HTERT RPE-1 (cell line): ENCODE results near the gene RRBP1.

ENCODE experiments used
- in situ Hi-C: fragments of 300-500 bp; cut with MboI; formaldehyde crosslinking; loops from 4 replicates; pipeline ENCODE4 v1.14.3; 2020; ENCODE audit warnings: low sequenced_read_pairs

The RRBP1 gene

DNA sequence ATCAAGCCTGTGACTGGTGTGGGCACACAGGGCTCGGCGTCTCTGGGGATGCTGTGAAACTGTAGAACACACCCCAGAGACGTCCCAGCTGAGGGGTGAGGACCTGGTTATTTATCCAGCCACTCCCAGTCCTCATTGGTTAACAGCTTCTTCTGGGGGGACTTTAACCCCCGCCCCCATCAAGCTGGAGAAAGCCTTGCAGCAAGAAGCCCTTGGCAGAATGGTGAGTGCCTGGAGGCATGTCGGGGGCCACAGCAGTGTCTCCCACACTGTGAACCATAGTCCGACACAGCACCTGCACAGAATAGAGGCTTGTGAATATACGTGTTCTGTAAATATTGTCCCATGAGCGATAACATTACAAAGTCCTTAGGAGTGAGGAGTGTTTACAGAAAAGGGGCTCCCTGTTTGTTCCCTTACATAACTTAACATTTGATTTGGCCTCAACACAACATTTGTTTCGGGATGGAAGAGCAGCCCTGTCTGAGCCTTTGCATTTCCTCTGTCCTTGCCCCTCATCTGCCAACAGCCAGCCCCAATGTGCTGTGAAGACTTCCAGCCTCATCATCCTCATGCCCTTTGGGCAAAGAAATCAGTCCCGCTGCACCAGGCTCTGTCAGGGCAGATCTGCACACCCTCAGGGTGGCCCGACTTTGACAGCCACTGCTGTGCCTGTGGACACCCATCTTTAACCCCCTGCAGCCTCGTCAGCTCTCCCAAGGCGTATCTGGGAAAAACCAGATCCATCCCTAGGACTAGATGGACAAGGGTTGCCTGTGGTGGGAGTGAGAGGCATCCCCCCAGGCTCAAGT is 2.2 kb upstream of the RRBP1 start:
- in situ Hi-C loops, result no loop called here

DNA sequence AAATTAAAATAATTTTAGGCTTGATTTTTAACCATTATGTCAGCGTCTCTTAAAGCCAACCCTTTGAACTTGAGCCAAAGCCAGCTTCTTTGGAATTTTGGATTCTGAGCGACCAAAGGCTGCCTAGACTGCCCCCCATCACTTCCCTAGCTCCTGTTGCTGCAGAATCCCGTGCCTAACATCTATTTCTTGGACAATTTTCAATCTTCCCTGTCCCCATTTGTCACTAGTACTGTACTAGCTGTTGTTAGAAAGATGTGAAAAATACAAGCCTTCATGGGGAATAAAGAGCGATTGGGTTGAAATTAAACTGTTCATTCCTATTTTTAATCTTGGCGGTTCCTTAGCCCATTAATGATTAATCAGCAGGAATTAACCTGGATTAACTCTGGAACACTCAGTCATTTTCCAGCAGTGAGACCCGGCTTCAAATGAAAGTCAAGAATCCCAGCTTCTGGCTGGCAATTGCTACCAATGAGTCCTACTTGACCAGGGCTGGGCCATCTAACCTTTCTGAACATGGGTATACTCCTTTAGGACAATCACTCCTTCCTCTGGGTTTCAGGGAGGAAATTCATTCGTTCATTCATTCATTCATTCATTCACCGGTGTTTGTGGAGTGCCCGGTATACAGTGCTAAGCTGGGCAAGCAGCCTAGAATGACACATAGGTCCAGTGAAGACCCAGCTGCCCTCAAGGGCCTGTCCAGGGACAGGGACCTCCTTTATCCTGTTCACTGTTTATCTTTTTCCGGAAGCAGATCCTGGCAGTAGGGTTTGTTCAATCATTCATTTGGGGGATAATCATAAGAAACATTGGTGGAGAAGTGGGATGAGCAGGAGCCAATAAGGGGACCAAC is 1.4 kb upstream of the RRBP1 start:
- in situ Hi-C loops, result no loop called here

DNA sequence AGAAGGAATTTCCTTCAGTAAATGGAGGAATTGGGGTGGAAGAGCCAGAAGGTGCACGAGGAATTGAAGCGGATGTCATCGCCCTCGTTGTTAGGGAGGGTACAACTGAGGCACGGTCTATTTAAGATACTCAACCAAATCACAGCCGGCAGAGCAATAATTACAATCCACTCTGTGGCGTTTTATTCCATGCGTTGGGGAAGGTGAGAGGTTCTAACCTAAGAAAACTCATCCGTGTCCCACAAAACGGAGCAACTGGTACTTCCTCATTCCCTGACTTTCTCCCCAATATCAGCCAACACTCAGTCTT is 802 bp upstream of the RRBP1 start:
- in situ Hi-C loops, result no loop called here

DNA sequence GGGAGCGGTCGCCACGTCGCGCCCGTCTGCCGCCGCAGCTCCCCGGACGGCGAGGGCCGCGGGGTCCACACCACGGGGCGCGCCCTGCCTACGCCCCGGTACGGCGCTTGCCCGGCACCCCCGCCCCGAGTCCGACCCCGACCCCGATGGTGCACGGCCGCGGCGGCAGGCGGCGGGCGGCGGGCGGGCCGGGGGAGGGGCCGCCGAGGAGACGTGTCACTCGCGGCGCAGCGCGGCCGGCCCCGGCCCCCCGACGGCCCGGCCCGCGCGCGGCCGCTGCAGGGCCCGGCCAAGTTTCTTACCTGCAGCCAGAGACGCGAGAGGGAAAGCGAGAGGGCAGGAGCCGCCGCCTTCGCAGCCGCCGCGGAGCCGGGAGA is 328 bp downstream of the RRBP1 start:
- in situ Hi-C loops, result no loop called here

DNA sequence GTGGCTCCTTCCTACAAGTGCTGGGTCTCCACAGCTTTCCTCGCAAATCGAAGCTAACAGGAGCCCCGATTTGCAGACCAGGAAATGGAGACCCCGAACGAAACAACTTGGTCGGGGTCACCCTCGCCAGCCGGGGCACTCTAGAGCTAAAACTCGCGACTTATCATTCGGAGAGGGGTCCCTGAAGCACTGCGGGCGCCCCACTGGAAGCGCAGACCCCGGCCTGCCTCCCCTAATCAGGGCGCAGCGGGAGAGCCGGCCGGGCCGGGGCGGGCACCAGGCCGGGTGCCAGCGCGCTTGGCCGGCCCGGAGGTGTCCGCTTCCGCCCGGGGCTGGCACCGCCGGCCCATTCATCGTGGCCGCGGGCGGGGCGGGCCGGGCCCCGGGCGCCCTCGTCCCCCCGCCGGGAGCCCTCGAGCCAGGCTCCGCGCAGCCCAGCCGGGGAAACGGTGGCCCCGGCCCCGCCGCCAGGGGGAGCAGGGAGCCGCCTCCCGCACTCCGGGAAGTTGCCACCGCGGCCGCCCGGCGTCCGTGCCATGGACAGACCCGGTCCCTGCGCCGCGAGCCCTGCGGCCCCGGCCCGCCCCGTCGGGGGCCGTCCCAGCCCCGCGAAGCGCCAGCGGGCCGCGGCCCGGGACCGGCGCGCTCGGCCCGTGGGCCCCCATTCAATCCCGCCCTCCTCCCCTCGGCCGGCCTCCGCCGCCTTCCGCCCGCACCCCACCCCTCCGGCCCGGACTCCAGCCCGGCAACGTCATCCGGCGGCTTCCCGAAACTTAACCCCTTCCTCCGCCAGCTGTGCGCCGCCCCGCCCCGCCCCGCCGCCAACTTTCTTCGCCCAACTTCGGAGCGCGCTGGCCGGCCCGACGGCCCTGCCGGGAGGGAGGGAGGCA is 961 bp downstream of the RRBP1 start:
- in situ Hi-C loops, result no loop called here

DNA sequence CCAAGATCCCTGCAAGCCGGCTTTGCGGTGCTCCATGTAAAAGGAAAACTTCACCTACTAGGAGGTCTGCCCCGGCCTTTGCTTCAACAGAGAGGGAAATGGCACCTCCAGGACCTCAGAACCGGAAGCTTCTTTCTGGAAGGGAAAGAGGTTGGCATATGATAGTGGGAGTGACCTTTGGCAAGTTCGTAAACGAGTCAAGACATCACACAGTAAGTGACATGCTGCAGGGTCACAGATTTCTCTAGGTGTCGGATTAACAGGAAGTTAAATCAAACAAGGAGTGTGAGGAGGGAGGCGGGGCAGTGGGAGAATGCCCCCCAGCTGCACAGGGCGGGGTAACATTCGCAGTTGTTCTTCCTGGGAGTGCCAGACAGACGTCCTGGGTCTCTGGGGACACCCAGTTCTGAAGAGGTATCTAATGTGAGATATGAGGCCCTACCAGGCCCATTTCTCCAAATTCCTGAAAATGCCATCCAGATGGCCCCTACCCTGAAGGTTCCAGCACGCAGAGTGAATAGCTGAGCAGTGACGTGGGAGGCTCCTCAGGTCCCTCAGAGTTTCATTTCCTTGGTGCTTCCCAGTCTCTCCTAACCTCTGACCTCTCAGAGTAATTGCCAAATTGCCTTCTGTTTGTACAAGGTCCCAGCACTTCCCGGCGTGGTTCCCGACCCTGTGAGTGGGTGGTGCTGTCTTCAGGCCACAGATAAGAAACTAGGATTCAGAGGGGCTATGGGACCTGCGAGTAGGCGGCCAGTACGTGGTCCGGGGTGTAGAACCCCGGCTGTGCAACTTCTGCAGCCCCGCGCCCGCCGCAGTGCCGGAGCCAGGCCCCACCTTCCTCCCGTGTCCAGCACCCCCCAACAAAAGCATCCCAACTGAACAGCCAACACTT is 1.9 kb downstream of the RRBP1 start:
- in situ Hi-C loops, result no loop called here

DNA sequence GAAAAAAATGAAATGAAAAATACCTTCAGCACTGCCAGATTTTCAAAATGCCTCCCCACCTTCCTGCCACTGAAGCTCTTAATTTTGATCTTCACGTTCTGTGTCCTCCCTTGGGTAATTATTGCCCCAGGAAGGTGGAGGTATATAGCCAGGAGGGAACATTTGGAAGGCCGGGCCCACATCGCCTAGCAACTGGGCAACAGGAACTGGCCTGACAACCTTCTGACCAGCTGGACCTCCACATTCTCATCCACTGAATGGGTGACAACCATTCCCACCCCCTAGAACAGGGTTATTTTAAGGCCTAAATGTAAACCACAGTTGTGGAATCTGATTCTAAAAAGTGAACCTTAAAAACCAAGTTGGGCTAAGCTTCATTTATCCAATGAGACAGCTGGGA is 3.2 kb downstream of the RRBP1 start:
- in situ Hi-C loops, result no loop called here

DNA sequence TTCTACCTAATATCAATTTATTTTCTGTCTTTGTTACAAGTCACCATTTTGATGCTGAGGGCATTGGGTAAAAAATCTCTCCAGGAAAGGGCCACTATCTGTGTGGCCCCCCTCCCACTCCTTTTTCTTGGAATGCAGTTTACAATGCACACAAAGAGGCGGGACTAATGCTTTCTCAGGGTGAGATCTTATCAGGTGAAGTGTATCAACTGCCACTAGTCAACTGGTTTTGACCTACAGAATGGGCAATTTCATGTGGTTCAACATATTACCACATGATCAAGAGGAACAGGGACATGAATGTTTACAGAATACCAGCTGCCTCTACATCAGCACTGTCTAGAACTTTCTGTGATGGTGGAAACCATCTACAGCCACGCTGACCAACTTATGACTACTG is 3.7 kb downstream of the RRBP1 start:
- in situ Hi-C loops, result no loop called here

DNA sequence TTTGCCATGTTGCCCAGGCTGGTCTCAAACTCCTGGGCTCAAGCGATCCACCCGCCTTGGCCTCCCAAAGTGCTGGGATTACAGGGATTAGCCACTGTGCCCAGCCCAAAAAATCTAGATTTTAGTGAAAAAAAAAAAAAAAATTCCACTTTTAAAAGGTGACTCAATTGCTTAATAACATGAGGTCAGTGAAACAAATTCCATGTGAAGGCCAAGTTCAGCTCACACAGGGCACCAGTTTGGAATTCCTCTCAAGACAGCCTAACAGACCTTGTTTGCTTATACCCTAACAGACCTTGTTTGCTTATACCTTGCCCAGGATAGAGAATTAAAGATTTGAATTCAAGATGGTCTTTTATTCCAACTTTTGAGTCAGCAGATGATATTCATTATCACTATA is 5.1 kb downstream of the RRBP1 start:
- in situ Hi-C loops, result no loop called here

DNA sequence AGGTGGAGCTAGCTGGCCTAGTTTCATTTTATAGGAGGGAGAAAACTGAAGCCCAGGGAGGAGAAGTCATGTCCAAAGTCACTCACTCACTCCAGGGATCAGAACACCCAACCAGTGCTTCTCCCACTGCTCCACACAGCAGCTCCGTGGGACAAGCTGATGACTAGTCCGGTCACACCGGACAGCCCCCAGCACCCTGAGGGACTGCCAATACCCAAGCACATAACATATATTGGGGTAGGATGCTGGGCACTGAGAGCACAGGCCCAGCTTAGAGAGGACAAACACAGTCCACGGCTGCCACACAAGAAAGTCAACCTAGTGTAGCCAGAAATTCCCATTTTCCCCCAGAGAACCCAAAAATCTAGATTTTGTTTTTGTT is 5.7 kb downstream of the RRBP1 start:
- in situ Hi-C loops, result no loop called here

DNA sequence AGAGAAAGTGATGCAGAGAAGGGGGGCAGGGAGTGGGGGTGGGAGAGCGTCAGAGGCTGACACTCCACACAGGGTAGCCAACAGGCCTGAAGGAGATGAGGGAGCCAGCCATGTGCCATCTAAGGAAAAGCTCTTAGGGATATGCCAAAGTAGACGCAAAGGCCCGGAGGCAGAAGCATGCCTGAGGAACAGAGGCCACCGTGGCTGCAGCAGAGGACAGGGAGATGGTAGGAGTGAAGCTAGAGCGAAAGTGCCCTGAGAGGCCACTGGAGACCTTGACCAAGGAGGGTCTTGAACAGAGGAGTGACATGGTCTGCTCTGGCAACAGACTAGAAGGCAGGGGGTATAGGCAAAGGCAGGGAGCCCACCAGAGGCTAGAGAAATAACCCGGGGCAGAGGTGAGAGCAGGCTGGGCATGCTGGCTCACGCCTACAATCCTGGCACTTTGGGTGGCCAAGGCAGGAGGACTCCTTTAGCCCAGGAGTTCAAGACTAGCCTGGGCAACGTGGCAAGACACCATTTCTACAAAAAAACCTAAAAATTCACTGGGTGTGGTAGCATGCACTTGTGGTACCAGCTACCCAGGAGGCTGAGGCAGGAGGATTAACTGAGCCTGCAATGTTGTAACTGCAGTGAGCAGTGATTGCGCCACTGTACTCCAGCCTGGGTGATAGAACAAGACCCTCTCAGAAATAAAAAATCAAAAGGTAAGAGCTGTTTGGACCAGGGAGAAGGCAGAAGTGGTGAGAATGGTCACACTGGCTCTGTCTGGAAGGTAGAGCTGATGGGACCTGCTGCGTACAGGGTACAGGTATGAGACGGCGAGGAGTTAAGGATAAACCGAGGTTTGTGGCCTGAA is 6.3 kb downstream of the RRBP1 start:
- in situ Hi-C loops, result no loop called here

DNA sequence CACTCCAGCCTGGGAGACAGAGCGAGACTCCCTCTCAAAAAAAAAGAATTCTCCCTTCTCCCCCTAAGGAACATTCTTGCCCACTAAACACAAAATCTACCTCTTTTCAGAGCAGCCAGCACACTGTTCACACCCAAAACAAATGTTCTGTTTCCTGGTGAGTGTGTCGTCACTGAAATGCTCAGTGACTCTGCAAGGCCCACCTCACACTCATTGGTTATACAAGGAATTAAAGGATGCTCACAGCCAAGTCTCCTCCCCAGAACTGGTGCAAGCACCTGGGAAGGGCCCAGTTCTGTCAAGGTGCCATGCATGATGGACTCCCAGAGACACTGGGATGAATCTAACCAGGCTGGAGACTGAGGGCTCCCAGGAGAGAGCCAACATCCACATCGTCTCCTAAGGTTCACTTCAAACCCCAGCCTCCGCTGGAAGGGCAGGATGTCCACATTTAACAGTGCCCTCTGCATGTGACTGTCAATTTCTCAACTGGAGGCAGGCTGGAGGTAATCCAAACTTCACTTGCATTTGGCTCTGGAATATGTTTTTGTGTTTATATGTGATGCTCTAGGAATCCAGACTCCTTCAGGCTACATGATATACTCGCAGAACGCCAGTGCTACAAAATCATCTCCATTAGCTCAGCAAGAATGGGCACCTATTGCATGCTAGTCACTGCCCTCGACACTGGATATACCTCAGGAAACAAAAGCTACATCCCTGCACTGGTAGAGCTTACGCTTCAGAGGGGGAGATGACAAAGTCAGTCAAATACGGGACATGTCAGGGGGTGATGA is 7.1 kb downstream of the RRBP1 start:
- in situ Hi-C loops, result no loop called here

DNA sequence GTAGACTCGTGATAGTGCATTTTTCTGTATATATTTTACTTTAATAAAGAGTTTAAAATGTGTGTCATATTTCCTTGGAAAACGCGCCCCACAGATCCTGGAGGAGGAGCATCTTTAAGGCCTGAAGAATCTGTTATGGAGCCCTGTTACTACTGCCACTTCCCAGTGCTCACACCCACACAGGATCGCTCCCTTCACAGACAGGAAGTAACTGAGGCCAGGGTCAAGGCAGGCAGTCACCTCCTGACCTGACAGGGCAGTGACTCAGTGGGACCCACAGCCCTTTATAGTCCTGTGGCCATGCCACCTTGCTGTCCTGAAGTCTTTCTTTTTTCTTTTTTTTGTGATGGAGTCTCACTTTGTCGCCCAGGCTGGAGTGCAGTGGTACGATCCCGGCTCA is 9.0 kb downstream of the RRBP1 start:
- in situ Hi-C loops, result no loop called here

DNA sequence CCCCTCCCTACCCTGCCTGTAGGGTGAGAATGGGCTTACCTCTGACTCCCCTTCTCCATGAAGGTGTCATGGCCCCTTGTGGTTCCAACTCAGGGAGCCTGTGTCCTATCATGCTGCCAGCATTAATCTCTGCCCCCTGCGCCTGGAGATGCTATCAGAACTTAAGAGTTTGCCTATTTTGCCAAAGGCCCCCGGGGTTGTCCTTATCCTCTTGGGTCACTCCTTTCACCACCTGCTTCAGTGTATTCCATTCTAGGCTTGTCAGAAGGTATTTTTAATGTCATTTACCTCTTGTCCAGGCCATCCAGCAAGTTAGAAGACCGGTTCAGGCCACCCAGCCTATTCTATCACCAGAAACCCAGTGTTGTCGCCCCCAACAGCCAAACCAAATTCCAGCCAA is 10.5 kb downstream of the RRBP1 start:
- in situ Hi-C loops, result no loop called here

DNA sequence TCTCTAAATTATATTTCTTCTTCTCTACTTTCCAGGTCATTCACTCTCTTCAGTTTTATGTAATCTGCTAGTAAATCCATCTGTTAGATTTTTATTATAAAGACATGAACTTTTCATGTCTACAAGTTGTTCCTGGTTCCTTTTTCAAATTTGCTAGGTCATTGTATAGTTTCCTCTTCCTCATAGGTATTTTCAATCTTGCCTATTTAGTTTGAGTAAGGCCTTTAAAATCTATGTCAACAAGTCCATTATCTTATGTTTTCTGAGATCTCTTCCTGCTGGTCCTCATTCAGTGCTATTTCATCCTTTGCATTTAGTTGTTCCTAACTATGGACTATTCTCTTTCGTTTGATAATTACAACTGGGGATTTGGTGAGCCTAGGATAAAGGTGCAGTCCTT is 11.0 kb downstream of the RRBP1 start:
- in situ Hi-C loops, result no loop called here

DNA sequence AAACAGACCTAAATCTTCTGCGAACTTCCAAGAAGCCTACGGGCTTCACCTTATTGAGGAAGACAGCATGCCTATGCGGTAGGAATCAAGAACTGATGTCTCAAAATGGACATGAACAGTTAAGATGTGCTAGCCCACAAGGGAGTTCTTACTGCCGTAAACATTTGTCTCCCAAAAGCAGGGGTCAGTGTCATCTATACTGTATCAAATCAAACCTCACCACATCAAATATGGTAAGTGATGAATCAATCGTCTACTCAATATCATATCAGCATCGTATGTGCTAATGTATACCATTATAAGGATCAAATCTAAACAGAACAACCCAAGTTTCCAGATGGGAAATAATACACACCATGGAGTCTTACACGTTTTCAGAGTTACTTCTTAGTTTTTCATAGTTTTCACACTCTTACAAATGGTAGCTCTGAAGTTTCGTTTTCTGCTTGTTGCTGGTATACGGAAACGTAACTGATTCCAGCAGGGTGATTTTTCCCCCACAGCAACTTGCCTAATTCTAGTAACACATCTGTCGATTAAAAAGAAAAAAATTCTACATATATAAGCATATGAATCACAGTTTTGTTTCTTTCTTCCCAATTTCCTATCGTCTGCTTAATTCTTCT is 12.6 kb downstream of the RRBP1 start:
- in situ Hi-C loops, result no loop called here

DNA sequence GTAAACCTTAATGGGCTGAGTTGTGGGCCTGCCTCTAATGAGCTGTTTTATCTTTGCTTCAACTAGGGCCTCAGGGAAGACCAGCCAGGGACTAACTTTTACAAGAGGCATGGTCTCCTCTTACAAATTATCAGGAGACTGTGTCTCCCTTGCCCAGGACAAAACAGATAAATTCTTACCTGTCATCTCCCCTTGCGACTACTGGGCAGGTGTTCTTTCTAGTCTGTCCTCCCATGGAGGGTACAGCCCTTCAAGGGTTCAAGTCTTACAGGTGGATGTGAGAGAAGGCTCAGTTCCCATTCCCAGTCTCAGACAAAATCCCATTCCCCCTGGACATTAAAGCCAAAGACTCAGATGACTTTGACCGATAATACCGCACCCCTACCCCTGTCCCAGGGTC is 13.6 kb downstream of the RRBP1 start:
- in situ Hi-C loops, result no loop called here

DNA sequence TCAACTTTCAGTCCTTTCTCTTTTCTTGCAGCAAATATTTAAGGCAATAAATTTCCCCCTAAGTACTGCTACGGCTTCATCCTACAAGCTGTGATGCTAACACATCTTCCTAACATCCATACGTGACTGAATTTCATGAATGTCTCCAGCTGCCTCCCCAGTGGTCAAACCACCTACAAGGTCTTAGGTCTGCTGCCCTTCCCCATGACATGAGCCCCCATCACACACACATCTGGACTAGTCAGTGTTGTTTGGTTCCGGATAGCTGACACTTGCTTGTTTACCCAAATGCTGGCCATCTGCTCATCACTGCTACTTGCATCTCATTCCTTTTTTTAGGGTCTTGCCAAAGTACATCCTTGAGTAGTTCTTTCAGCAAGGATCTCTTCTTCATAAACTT is 14.6 kb downstream of the RRBP1 start:
- in situ Hi-C loops, result no loop called here
